IPS-20b (cell line): Measurements from ENCODE around the gene CTSF.
A peak's percentile ranks its signal among the peaks of the same experiment; 100 is the strongest.
"Not testable (repeated sequence)": the region's sequence is repeated elsewhere in the genome, so short reads cannot be mapped to it uniquely, and the experiment has no call there.

Experiments used
- H3K27ac ChIP-seq: one replicate; pipeline ENCODE4 v1.5.1; 2013; ENCODE audit warnings: low read length
- H3K27me3 ChIP-seq: 2 replicates; pipeline ENCODE4 v1.6.1; 2013; ENCODE audit warnings: mild to moderate bottlenecking, low read length, inconsistent platforms; ENCODE audit not compliant: insufficient read depth
- H3K36me3 ChIP-seq: 2 replicates; pipeline ENCODE4 v1.6.1; 2013; ENCODE audit warnings: low read depth, mild to moderate bottlenecking, inconsistent platforms, low read length, moderate library complexity; ENCODE audit not compliant: insufficient read depth
- H3K4me1 ChIP-seq: 2 replicates; pipeline ENCODE4 v1.6.1; 2013; ENCODE audit warnings: mild to moderate bottlenecking, control low read depth, inconsistent platforms, low read length, moderate library complexity; ENCODE audit not compliant: insufficient read depth
- H3K4me3 ChIP-seq: 2 replicates; pipeline ENCODE4 v1.5.1; 2013; ENCODE audit warnings: mild to moderate bottlenecking, low read length, inconsistent platforms
- H3K9ac ChIP-seq: 2 replicates; pipeline ENCODE4 v1.6.1; 2013; ENCODE audit warnings: low read depth, mild to moderate bottlenecking, inconsistent platforms, low read length, moderate library complexity
- H3K9me3 ChIP-seq: 2 replicates; pipeline ENCODE4 v1.6.1; 2013; ENCODE audit warnings: mild to moderate bottlenecking, low read depth, low read length, inconsistent platforms; ENCODE audit not compliant: insufficient read depth

CTSF gene

GRCh38 chr11:66550887-66551286 lies 17.5 kb downstream of the CTSF start:
- peaks cover 8% of the 10 kb centered on the region; the same call in 1 of the 2 replicates for H3K36me3 ChIP-seq
- H3K9me3 ChIP-seq = no peaks in the 10 kb centered on the region
- H3K27me3 ChIP-seq = no peaks in the 10 kb centered on the region
- H3K4me3 ChIP-seq = no peak overlapping the region
- no peak overlapping the region for H3K27ac ChIP-seq
- no peak overlapping the region for H3K9ac ChIP-seq
- peaks cover 6% of the 10 kb centered on the region; the same call in 1 of the 2 replicates for H3K4me1 ChIP-seq

DNA sequence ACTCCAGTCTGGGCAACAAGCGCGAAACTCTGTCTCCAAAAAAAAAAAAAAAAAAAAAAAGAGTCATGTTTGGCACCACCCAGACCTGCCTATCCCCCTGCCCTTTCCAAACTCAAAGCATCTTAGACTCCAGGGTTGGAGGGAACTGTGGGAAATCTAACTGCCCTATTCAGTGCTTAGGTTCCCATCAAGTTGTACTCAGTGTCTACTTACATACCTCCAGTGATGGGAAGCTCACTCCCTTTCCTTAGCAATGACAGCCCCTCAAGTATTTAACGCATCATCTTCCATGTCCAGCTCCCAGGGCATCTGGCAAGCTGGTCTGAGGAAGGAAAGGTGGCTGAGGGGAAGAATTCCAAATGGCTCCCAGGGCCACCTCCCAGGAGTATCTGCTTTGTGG lies 18.7 kb downstream of the CTSF start:
- Histone ChIP-seq H3K27me3 (no peaks in the 10 kb centered on the region), H3K9me3 (no peaks in the 10 kb centered on the region), H3K36me3 (no peaks in the 10 kb centered on the region), H3K4me1 (peaks cover 6% of the 10 kb centered on the region; the same call in 1 of the 2 replicates), H3K27ac (no peak overlapping the region), H3K9ac (no peak overlapping the region), H3K4me3 (no peak overlapping the region)

DNA sequence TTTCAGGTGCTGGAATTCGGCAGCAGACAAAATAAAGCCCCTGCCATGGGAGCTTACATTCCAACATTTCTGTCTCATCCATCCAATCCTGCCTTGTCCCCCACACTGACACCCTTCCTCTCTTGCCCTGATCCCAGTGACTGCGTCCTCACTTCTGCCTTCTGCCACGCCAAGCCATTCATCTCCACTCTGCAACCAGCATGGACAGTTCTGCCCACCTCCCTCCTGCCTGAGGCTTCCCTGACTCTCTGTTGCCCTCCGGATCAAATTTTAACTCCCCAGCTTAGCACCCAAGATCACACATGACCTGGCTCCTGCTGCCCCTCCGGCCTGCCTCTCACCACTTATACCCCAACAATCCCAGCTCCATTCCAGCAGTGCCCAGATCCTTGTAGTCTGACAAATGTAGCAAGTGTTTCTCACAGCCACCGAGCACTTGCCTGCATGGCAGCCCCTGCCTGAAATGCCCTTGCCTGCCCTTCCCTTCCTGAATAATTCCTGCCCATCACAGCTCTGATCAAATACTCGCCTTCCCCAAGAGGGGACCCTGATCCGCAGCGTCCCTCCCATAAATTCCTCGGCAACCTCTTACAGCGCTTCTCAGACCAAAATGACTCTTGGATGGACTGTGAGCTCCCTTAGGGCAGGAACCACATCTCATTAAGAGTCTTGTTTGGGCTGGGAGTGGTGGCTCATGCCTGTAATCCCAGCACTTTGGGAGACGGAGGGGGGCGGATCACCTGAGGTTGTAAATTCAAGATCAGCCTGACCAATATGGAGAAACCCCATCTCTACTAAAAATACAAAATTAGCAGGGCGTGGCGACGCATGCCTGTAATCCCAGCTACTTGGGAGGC lies 19.4 kb downstream of the CTSF start:
- Histone ChIP-seq H3K36me3 (no peaks in the 10 kb centered on the region), H3K9me3 (no peaks in the 10 kb centered on the region), H3K4me1 (peaks cover 8% of the 10 kb centered on the region), H3K27me3 (no peaks in the 10 kb centered on the region), H3K9ac (no peak overlapping the region), H3K4me3 (peak overlapping the region; percentile 2; the same call in 1 of the 2 replicates), H3K27ac (no peak overlapping the region)

- H3K9ac ChIP-seq = peak overlapping the region; percentile 53; the same call in 1 of the 2 replicates
- no peaks in the 10 kb centered on the region for H3K36me3 ChIP-seq
- H3K27ac ChIP-seq = no peak overlapping the region
- no peaks in the 10 kb centered on the region for H3K27me3 ChIP-seq
- H3K9me3 ChIP-seq = no peaks in the 10 kb centered on the region
- peaks cover 12% of the 10 kb centered on the region for H3K4me1 ChIP-seq
- H3K4me3 ChIP-seq = peak overlapping the region; percentile 77
These were observed 20.4 kb downstream of the CTSF start for GRCh38 chr11:66548041-66548440.

DNA sequence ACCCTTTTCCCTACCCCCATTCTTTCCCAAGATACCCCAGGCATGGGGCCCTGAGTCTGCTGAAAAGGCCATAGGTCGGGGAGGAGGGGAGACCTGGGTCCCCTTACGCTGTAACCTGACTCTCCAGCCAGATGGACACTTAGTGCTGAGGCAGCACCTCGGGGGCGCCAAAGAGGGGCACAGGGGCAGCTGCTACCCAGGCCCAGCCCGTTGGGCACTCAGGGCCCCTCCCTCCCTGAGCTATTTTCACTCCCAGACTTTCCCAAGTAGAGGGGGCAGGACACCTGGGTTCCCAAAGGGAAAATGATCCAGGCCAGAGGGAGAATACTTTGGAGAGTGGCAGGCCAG lies 20.8 kb downstream of the CTSF start:
- Histone ChIP-seq H3K9me3 (no peaks in the 10 kb centered on the region), H3K9ac (peak overlapping the region; percentile 53; the same call in 1 of the 2 replicates), H3K4me1 (peaks cover 12% of the 10 kb centered on the region), H3K4me3 (peak overlapping the region; percentile 77), H3K27ac (no peak overlapping the region), H3K27me3 (no peaks in the 10 kb centered on the region), H3K36me3 (no peaks in the 10 kb centered on the region)

- Histone ChIP-seq H3K9me3 (no peaks in the 10 kb centered on the region), H3K36me3 (no peaks in the 10 kb centered on the region), H3K27ac (no peak overlapping the region), H3K27me3 (no peaks in the 10 kb centered on the region), H3K4me1 (peaks cover 12% of the 10 kb centered on the region), H3K9ac (peak overlapping the region; percentile 53; the same call in 1 of the 2 replicates), H3K4me3 (peak overlapping the region; percentile 77)
These were observed 21.3 kb downstream of the CTSF start for GRCh38 chr11:66546966-66547661.

DNA sequence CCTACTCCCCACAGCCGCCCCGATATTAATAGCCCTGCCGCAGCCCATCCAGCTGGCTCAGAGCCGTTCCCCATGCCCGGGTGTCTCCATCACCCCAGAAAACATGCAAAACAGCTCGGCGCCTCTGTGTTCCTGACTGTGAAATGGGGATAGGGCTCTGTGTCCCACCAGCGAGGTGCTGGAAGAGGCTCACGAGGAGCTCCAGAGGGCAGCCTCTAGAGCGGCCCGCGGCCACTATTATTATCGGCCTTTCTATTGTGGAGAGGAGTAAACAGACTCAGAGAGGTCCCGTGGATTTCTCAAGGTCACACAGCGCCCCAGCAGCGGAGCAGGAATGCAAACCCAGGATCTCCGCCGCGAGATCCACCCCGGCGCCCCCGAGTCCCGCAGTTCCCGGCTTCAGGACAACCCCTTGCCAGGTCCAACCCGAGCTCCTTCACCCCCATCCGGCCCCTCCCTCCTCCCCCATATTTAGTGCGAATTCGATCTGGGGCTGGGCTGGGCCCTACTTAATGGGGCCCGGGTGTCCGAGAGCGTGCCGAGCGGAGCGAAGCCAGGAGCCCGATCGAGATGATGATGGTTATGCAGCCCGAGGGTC lies 21.9 kb downstream of the CTSF start, which contains the start of gene ACTN3:
Gene ACTN3, plus strand, starts transcription at position 536 of the 598 bp plus-strand sequence. Its CDS starts 35 bp downstream, at position 571.
- no peaks in the 10 kb centered on the region for H3K27me3 ChIP-seq
- peak within 1 kb of the TSS; percentile 26 for H3K27ac ChIP-seq
- peak within 1 kb of the TSS; percentile 77 for H3K4me3 ChIP-seq
- H3K4me1 ChIP-seq = peaks cover 12% of the 10 kb centered on the region
- no peaks in the 10 kb centered on the region for H3K9me3 ChIP-seq
- no peaks in the 10 kb centered on the region for H3K36me3 ChIP-seq
- peak within 1 kb of the TSS; percentile 77; the same call in 1 of the 2 replicates for H3K9ac ChIP-seq

- peak within 1 kb of the TSS; percentile 26 for H3K27ac ChIP-seq
- H3K9me3 ChIP-seq = no peaks in the 10 kb centered on the region
- no peaks in the 10 kb centered on the region for H3K36me3 ChIP-seq
- peak within 1 kb of the TSS; percentile 77; the same call in 1 of the 2 replicates for H3K9ac ChIP-seq
- peak within 1 kb of the TSS; percentile 77 for H3K4me3 ChIP-seq
- no peaks in the 10 kb centered on the region for H3K27me3 ChIP-seq
- peaks cover 12% of the 10 kb centered on the region for H3K4me1 ChIP-seq
These were observed 22.6 kb downstream of the CTSF start, which contains the start of gene ZDHHC24 for GRCh38 chr11:66545701-66546367. Gene ZDHHC24, minus strand, starts transcription at chr11:66546048. Its CDS starts 45 bp downstream, at chr11:66546003.

DNA sequence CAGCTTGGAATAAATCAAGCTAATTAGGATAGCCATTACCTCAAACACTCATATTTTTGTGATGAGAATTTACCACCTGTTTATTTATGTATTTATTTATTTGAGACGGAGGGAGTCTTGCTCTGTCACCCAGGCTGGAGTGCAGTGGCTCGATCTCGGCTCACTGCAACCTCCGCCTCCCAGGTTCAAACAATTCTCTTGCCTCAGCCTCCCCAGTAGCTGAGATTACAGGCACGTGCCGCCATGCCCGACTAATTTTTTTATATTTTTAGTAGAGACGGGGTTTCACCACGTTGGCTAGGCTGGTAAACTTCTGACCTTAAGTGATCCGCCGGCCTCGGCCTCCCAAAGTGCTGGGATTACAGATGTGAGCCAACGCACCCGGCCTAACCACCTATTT lies 23.5 kb downstream of the CTSF start:
- not testable (repeated sequence) for H3K27me3 ChIP-seq, H3K27ac ChIP-seq, H3K36me3 ChIP-seq, H3K9me3 ChIP-seq
- Histone ChIP-seq H3K4me3 (peak overlapping the region; percentile 77), H3K9ac (peak overlapping the region; percentile 75; the same call in 1 of the 2 replicates), H3K4me1 (peaks cover 12% of the 10 kb centered on the region)

DNA sequence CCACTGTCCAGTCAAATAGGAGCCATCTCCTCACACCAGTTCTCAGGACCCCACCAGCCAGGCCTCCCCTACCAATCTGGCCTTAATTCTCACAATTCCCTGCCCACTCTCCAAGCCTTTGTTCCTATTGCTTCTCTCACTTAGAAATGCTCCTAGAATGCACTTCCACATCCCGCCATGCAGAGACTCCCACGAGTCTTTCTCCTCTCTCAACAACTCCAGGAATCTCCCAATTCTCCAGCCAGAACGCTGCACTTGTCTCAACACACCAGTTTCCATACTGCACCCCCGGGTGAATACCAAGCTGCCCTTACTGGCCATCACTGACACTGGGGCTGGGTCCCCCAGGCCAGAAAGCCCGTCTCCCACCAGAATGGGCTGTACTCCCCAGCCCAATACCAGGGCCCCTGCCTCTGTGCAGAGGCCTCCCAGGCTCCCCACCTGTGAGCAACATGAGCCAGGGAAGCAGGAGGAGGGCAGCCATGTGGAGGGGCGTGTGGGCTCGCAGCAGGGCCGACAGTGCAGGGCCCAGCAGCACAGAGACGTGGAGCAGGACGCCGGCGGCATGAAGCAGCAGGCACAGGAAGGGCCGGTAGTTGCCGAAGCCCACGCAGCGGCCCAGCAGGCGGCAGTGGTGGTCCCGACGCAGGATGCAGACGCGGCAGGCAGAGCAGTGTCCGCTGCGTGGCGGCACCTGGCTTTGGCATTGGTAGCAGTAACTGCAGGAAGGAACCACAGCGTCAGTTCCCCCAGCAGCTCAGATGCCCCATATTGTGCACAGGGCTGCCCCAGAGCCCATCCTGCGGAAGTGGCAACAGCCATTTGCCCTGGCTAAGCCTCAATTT lies 24.9 kb downstream of the CTSF start:
- Histone ChIP-seq H3K36me3 (no peaks in the 10 kb centered on the region), H3K4me3 (peak overlapping the region; percentile 29; the same call in 1 of the 2 replicates), H3K9me3 (no peaks in the 10 kb centered on the region), H3K9ac (peak overlapping the region; percentile 24; the same call in 1 of the 2 replicates), H3K4me1 (peaks cover 17% of the 10 kb centered on the region), H3K27ac (no peak overlapping the region), H3K27me3 (no peaks in the 10 kb centered on the region)
